HepG2 (cell line): Measurements from ENCODE around the gene PHF23. TPM values are rescaled to one million over a fixed set of nuclear protein-coding genes. Genes with fewer than 3 reads are reported as not detected.
A peak's percentile ranks its signal among the peaks of the same experiment; 100 is the strongest.

Experiments
- AHDC1 ChIP-seq: sonication (generic); formaldehyde crosslinking; IDR thresholded peaks from 2 replicates; pipeline ENCODE4 v1.5.1; 2020; ENCODE audit warnings: mild to moderate bottlenecking, missing genetic modification reagents, borderline replicate concordance
- EEA1 ChIP-seq: sonication (generic); formaldehyde crosslinking; IDR thresholded peaks from 2 replicates; pipeline ENCODE4 v1.5.1; 2020; ENCODE audit warnings: mild to moderate bottlenecking, missing genetic modification reagents, borderline replicate concordance
- ETV5 ChIP-seq: IDR thresholded peaks from 2 replicates; pipeline ENCODE4 v1.6.1; 2018; ENCODE audit warnings: missing biosample characterization, missing genetic modification reagents, inconsistent platforms, borderline replicate concordance
- GLMP ChIP-seq: sonication (generic); formaldehyde crosslinking; IDR thresholded peaks from 2 replicates; pipeline ENCODE4 v1.9.0; 2021; ENCODE audit warnings: missing genetic modification reagents, mild to moderate bottlenecking, borderline replicate concordance
- GMEB2 ChIP-seq: IDR thresholded peaks from 2 replicates; pipeline ENCODE4 v1.6.1; 2016; ENCODE audit warnings: missing biosample characterization, missing genetic modification reagents, low read depth
- KDM3A ChIP-seq: IDR thresholded peaks from 2 replicates; pipeline ENCODE4 v1.6.1; 2018; ENCODE audit warnings: low read depth, missing compliant biosample characterization
- MXD4 ChIP-seq: IDR thresholded peaks from 2 replicates; pipeline ENCODE4 v1.6.1; 2016; ENCODE audit warnings: mild to moderate bottlenecking, missing biosample characterization, missing genetic modification reagents
- NFYB ChIP-seq: sonication (generic); formaldehyde crosslinking; IDR thresholded peaks from 2 replicates; pipeline ENCODE4 v1.4.0; 2020; ENCODE audit warnings: missing genetic modification reagents
- NRL ChIP-seq: sonication (generic); formaldehyde crosslinking; IDR thresholded peaks from 2 replicates; pipeline ENCODE4 v1.5.0; 2020; ENCODE audit warnings: missing genetic modification reagents, mild to moderate bottlenecking, moderate library complexity, borderline replicate concordance
- RARA ChIP-seq: IDR thresholded peaks from 2 replicates; pipeline ENCODE4 v1.6.1; 2016; ENCODE audit warnings: missing genetic modification reagents, missing compliant biosample characterization
- SATB2 ChIP-seq: sonication (generic); formaldehyde crosslinking; IDR thresholded peaks from 2 replicates; pipeline ENCODE4 v1.5.0; 2020; ENCODE audit warnings: missing genetic modification reagents
- SP5 ChIP-seq: IDR thresholded peaks from 2 replicates; pipeline ENCODE4 v1.6.1; 2016; ENCODE audit warnings: low read depth, borderline replicate concordance
- SPEN ChIP-seq: sonication (generic); formaldehyde crosslinking; IDR thresholded peaks from 2 replicates; pipeline ENCODE4 v1.5.1; 2020; ENCODE audit warnings: low read depth, mild to moderate bottlenecking, missing genetic modification reagents
- ZNF232 ChIP-seq: sonication (generic); formaldehyde crosslinking; IDR thresholded peaks from 2 replicates; pipeline ENCODE4 v1.4.0; 2020; ENCODE audit warnings: missing genetic modification reagents, borderline replicate concordance
- ZNF530 ChIP-seq: sonication (generic); formaldehyde crosslinking; IDR thresholded peaks from 2 replicates; pipeline ENCODE4 v1.5.0; 2020; ENCODE audit warnings: low read depth, mild to moderate bottlenecking, missing genetic modification reagents
- ZNF557 ChIP-seq: sonication (generic); formaldehyde crosslinking; IDR thresholded peaks from 2 replicates; pipeline ENCODE4 v1.4.0; 2020; ENCODE audit warnings: missing genetic modification reagents
- ZNF703 ChIP-seq: sonication (generic); formaldehyde crosslinking; IDR thresholded peaks from 2 replicates; pipeline ENCODE4 v1.5.1; 2020; ENCODE audit warnings: missing genetic modification reagents, mild to moderate bottlenecking, moderate library complexity, borderline replicate concordance
- ZNF709 ChIP-seq: sonication (generic); formaldehyde crosslinking; IDR thresholded peaks from 2 replicates; pipeline ENCODE4 v1.5.0; 2020; ENCODE audit warnings: mild to moderate bottlenecking, missing genetic modification reagents
- ZNF761 ChIP-seq: sonication (generic); formaldehyde crosslinking; conservative IDR thresholded peaks from 2 replicates; pipeline ENCODE4 v1.4.0; 2020; ENCODE audit warnings: mild to moderate bottlenecking, missing genetic modification reagents
- ZNF891 ChIP-seq: sonication (generic); formaldehyde crosslinking; IDR thresholded peaks from 2 replicates; pipeline ENCODE4 v1.5.0; 2020; ENCODE audit warnings: mild to moderate bottlenecking, missing genetic modification reagents
- ZSCAN20 ChIP-seq: sonication (generic); formaldehyde crosslinking; IDR thresholded peaks from 2 replicates; pipeline ENCODE4 v1.4.0; 2020; ENCODE audit warnings: missing genetic modification reagents, mild to moderate bottlenecking, borderline replicate concordance
- polyA plus RNA-seq, 8 experiments: library from polyadenylated mRNA; depleted of rRNA in 3 of 8; stranded (reverse) in 7 of 8; unstranded in 1 of 8; fragments of >200 nt; fragmentation: Illumina TruSeq in 4 of 8; extraction: Trizol in 4 of 8; gene quantifications; 2 replicates each; pipeline versions ENCODE4 v1.2.1 to v1.2.3, GENCODE V29; 2011 to 2016; ENCODE audit warnings: low read depth in 4 of 8, missing spikeins in 1 of 8, mixed read lengths in 1 of 8; ENCODE audit not compliant: insufficient read depth in 1 of 8
- total RNA-seq, 5 experiments: library from RNA; depleted of rRNA; stranded (reverse); fragments of >200 nt; fragmentation: Illumina TruSeq; extraction: Trizol; gene quantifications; 2 replicates each; pipeline ENCODE4 v1.2.3, GENCODE V29; 2016; ENCODE audit warnings: low read depth in 1 of 5

The PHF23 gene
- total and polyA plus RNA-seq, 2 of the 13 experiments (the other 11 are each of a cell fraction or from before 2014, with no cell fraction given), result 27.6 to 33.2 TPM

- TF ChIP-seq AHDC1 (CRISPR knock-in tag) (no peak), NRL (CRISPR knock-in tag) (peak; percentile 83; the same call in 1 of the 2 replicates), ETV5 (peak; percentile 51; the same call in 1 of the 2 replicates), EEA1 (CRISPR knock-in tag) (0 out of 2 replicates have a peak, but pooled peaks have one; percentile 36), SP5 (CRISPR knock-in tag) (peak; percentile 96), MXD4 (peak; percentile 68; the same call in 1 of the 2 replicates), ZNF709 (CRISPR knock-in tag) (peak; percentile 36; the same call in 1 of the 2 replicates), ZNF557 (CRISPR knock-in tag) (no peak), ZNF530 (CRISPR knock-in tag) (no peak), ZNF703 (CRISPR knock-in tag) (0 out of 2 replicates have a peak, but pooled peaks have one; percentile 77), GMEB2 (CRISPR knock-in tag) (peak; percentile 77), KDM3A (CRISPR knock-in tag) (0 out of 2 replicates have a peak, but pooled peaks have one; percentile 54), NFYB (CRISPR knock-in tag) (peak; percentile 46), ZNF761 (CRISPR knock-in tag) (no peak; the same call in 1 of the 2 replicates), ZNF891 (CRISPR knock-in tag) (peak; percentile 41; the same call in 1 of the 2 replicates), RARA (CRISPR knock-in tag) (peak; percentile 51), GLMP (CRISPR knock-in tag) (no peak), ZNF232 (CRISPR knock-in tag) (no peak), SATB2 (CRISPR knock-in tag) (no peak), ZSCAN20 (CRISPR knock-in tag) (0 out of 2 replicates have a peak, but pooled peaks have one; percentile 53), SPEN (CRISPR knock-in tag) (peak; percentile 79)
Observed at GRCh38 chr17:7242717-7243452, 3.6 kb upstream of the PHF23 start (continued).
